Measurements from ENCODE around the gene SAP30L. TPM values are rescaled to one million over a fixed set of nuclear protein-coding genes. Genes with fewer than 3 reads are reported as not detected.

SAP30L gene
- total RNA-seq, 1 donor from 2014 or later = 37.7 TPM

- no peak for TF ChIP-seq CTCF (IDR thresholded peaks at IDR 0.05; ENCODE audit: unreplicated experiment)
- peaks cover 2% of the 10 kb centered on the region for H3K4me1 Mint-ChIP-seq (ENCODE audit: low read depth)
These were observed 55.8 kb downstream of the SAP30L start for GRCh38 chr5:154501566-154501965.

GRCh38 chr5:154502180-154502579 lies 56.4 kb downstream of the SAP30L start:
- TF ChIP-seq CTCF (IDR thresholded peaks at IDR 0.05; ENCODE audit: unreplicated experiment) = no peak
- DNase-seq (ENCODE audit: low spot score, unreplicated experiment) = no peak
- Mint-ChIP-seq H3K4me3 (ENCODE audit: low read depth) (no peak overlapping the region), H3K36me3 (ENCODE audit: insufficient read depth) (no peaks in the 10 kb centered on the region), H3K9me3 (ENCODE audit: low read depth) (no peaks in the 10 kb centered on the region), H3K4me1 (ENCODE audit: low read depth) (peaks cover 2% of the 10 kb centered on the region), H3K27ac (no peak overlapping the region), H3K27me3 (peaks cover 60% of the 10 kb centered on the region)

More at GRCh38 chr5:154501566-154501965, 55.8 kb downstream of the SAP30L start:
- no peak for DNase-seq (ENCODE audit: low spot score, unreplicated experiment)
- Mint-ChIP-seq H3K36me3 (ENCODE audit: insufficient read depth) (no peaks in the 10 kb centered on the region), H3K27ac (no peak overlapping the region), H3K9me3 (ENCODE audit: low read depth) (no peaks in the 10 kb centered on the region), H3K27me3 (peaks cover 57% of the 10 kb centered on the region), H3K4me3 (ENCODE audit: low read depth) (no peak overlapping the region)

- Mint-ChIP-seq H3K27ac (no peak overlapping the region), H3K4me3 (ENCODE audit: low read depth) (no peak overlapping the region), H3K27me3 (peaks cover 62% of the 10 kb centered on the region), H3K36me3 (ENCODE audit: insufficient read depth) (no peaks in the 10 kb centered on the region), H3K4me1 (ENCODE audit: low read depth) (peaks cover 2% of the 10 kb centered on the region), H3K9me3 (ENCODE audit: low read depth) (no peaks in the 10 kb centered on the region)
- TF ChIP-seq CTCF (IDR thresholded peaks at IDR 0.05; ENCODE audit: unreplicated experiment) = no peak
- DNase-seq (ENCODE audit: low spot score, unreplicated experiment) = no peak
These were observed 57.9 kb downstream of the SAP30L start for GRCh38 chr5:154503698-154504039.

GRCh38 chr5:154505567-154505966 lies 59.8 kb downstream of the SAP30L start:
- Mint-ChIP-seq H3K27ac (no peak overlapping the region), H3K27me3 (peaks cover 59% of the 10 kb centered on the region), H3K4me3 (ENCODE audit: low read depth) (no peak overlapping the region), H3K9me3 (ENCODE audit: low read depth) (no peaks in the 10 kb centered on the region), H3K36me3 (ENCODE audit: insufficient read depth) (no peaks in the 10 kb centered on the region), H3K4me1 (ENCODE audit: low read depth) (peaks cover 8% of the 10 kb centered on the region)
- no peak for DNase-seq (ENCODE audit: low spot score, unreplicated experiment)
- TF ChIP-seq CTCF (IDR thresholded peaks at IDR 0.05; ENCODE audit: unreplicated experiment) = peak; percentile 27

GRCh38 chr5:154506049-154506715 lies 60.4 kb downstream of the SAP30L start:
- peaks cover 60% of the 10 kb centered on the region for H3K27me3 Mint-ChIP-seq
- no peaks in the 10 kb centered on the region for H3K36me3 Mint-ChIP-seq (ENCODE audit: insufficient read depth)
- no peak for TF ChIP-seq CTCF (IDR thresholded peaks at IDR 0.05; ENCODE audit: unreplicated experiment)
- peaks cover 8% of the 10 kb centered on the region for H3K4me1 Mint-ChIP-seq (ENCODE audit: low read depth)
- H3K27ac Mint-ChIP-seq = no peak overlapping the region
- H3K4me3 Mint-ChIP-seq (ENCODE audit: low read depth) = no peak overlapping the region
- H3K9me3 Mint-ChIP-seq (ENCODE audit: low read depth) = no peaks in the 10 kb centered on the region
- no peak for DNase-seq (ENCODE audit: low spot score, unreplicated experiment)
